ENCODE measurements around the gene NXPH1.

The NXPH1 gene

DNA sequence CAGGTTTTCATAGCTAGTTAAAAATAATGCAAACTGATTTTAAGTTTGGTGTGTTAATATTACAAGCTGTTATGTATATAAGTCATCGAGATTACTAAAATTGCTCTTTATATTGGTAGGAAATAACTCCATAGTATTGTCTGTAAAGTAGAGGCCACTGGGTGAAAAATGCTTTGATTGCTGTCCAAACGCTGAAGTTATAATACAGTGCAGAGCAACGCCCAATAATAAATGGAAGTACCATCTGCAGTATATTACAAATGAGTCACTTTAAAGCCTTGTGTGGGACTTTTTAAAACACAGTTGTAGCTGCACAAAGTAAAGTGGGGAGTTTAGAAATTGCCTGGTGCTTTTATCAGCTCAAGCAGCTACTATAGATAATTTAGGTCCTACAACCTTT is 196.1 kb downstream of the NXPH1 start:
- WGBS (ENCODE audit: insufficient coverage): 100% methylated on average over 1 of the region's 3 CpGs
- POLR2A ChIA-PET: no interaction called here
- Histone ChIP-seq H3K27me3 (replicated peaks in 2 of 5; ENCODE audit: control insufficient read depth in 4 of 5, insufficient read depth in 5 of 5, low read length in 4 of 5) (no peaks in the 10 kb centered on the region), H3K36me3 (ENCODE audit: control insufficient read depth in 4 of 4, insufficient read depth in 4 of 4, low read length in 3 of 4) (no peaks in the 10 kb centered on the region), H3K4me1 (ENCODE audit: control extremely low read depth in 1 of 4, control insufficient read depth in 4 of 4, insufficient read depth in 4 of 4, low read length in 3 of 4) (no peaks in the 10 kb centered on the region), H3K9me3 (ENCODE audit: control extremely low read depth in 1 of 5, control insufficient read depth in 4 of 5, insufficient read depth in 2 of 5, low read depth in 1 of 5, low read length in 4 of 5) (no peaks in the 10 kb centered on the region), H3K27ac (ENCODE audit: insufficient read depth in 1 of 2, low read depth in 1 of 2, low read length in 2 of 2, poor library complexity in 1 of 2, severe bottlenecking in 2 of 2) (no peak overlapping the region), H3K4me3 (ENCODE audit: control insufficient read depth in 1 of 7, extremely low read depth in 1 of 7, insufficient read depth in 4 of 7, low read depth in 2 of 7, low read length in 6 of 7) (no peak overlapping the region)
- CTCF ChIA-PET: no interaction called here
- DNase-seq: no peak

DNA sequence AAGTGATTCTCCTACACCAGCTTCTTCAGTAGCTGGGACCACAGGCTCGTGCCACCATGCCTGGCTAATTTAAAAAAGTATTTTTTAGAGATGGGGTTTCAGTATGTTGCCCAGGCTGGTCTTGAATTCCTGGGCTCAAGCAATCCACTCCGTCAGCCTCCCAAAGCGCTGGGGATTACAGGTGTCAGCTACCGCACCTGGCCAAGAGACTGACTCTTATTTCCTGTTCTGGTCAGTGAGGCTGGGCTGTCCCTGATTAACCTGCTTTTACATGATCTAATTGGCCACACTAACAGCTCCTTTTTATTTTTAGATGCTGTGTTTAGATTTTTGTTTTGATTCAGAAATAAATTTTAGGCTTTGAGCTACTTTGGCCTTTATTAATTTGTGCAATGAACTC is 203.9 kb downstream of the NXPH1 start:
- Histone ChIP-seq H3K4me1 (ENCODE audit: control extremely low read depth in 1 of 4, control insufficient read depth in 4 of 4, insufficient read depth in 4 of 4, low read length in 3 of 4) (no peaks in the 10 kb centered on the region), H3K9me3 (ENCODE audit: control extremely low read depth in 1 of 5, control insufficient read depth in 4 of 5, insufficient read depth in 2 of 5, low read depth in 1 of 5, low read length in 4 of 5) (no peaks in the 10 kb centered on the region), H3K27me3 (replicated peaks in 2 of 5; ENCODE audit: control insufficient read depth in 4 of 5, insufficient read depth in 5 of 5, low read length in 4 of 5) (no peaks in the 10 kb centered on the region), H3K4me3 (ENCODE audit: control insufficient read depth in 1 of 7, extremely low read depth in 1 of 7, insufficient read depth in 4 of 7, low read depth in 2 of 7, low read length in 6 of 7) (no peak overlapping the region), H3K36me3 (ENCODE audit: control insufficient read depth in 4 of 4, insufficient read depth in 4 of 4, low read length in 3 of 4) (no peaks in the 10 kb centered on the region), H3K27ac (ENCODE audit: insufficient read depth in 1 of 2, low read depth in 1 of 2, low read length in 2 of 2, poor library complexity in 1 of 2, severe bottlenecking in 2 of 2) (no peak overlapping the region)
- 92% methylated on average over 3 of the region's 4 CpGs for WGBS (ENCODE audit: insufficient coverage)
- POLR2A ChIA-PET: no interaction called here
- DNase-seq: no peak
- CTCF ChIA-PET: no interaction called here

DNA sequence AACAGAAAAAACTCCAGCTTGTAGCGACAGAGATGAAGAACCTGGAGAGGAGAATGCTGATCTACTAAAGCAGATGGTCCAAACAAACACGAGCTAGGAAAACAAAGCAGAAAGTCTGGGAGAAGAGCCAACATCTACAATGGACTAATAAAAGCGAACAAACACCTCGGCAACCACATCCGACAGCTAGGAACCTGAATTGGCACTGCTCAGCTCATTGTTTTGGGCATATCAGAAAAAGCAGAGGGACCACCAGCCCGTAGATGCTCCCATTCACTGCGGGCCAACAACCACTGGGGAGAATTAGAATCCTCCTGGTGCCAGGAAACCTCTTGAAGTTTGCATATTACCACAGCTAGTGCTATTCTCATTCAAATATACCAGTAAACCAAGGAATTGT is 204.7 kb downstream of the NXPH1 start:
- ChIA-PET POLR2A (no interaction called here), CTCF (no interaction called here)
- Histone ChIP-seq H3K27ac (ENCODE audit: insufficient read depth in 1 of 2, low read depth in 1 of 2, low read length in 2 of 2, poor library complexity in 1 of 2, severe bottlenecking in 2 of 2) (no peak overlapping the region), H3K9me3 (ENCODE audit: control extremely low read depth in 1 of 5, control insufficient read depth in 4 of 5, insufficient read depth in 2 of 5, low read depth in 1 of 5, low read length in 4 of 5) (no peaks in the 10 kb centered on the region), H3K27me3 (replicated peaks in 2 of 5; ENCODE audit: control insufficient read depth in 4 of 5, insufficient read depth in 5 of 5, low read length in 4 of 5) (no peaks in the 10 kb centered on the region), H3K4me1 (ENCODE audit: control extremely low read depth in 1 of 4, control insufficient read depth in 4 of 4, insufficient read depth in 4 of 4, low read length in 3 of 4) (no peaks in the 10 kb centered on the region), H3K4me3 (ENCODE audit: control insufficient read depth in 1 of 7, extremely low read depth in 1 of 7, insufficient read depth in 4 of 7, low read depth in 2 of 7, low read length in 6 of 7) (no peak overlapping the region), H3K36me3 (ENCODE audit: control insufficient read depth in 4 of 4, insufficient read depth in 4 of 4, low read length in 3 of 4) (no peaks in the 10 kb centered on the region)
- 85% methylated on average over 7 of the region's 7 CpGs for WGBS (ENCODE audit: insufficient coverage)
- no peak for DNase-seq

DNA sequence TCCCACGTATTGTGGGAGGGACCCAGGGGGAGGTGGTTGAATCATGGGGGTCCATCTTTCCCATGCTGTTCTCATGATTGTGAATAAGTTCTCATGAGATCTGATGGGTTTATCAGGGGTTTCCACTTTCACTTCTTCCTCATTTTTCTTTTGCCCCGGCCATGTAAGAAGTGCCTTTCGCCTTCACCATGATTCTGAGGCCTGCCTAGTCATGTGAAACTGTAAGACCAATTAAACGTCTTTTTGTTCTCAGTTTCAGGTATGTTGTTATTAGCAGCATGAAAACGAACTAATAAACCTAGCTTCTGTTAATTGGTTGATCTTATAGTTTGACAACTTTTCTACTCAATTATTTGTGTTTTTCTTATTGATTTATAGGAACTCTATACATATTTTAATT is 206.3 kb downstream of the NXPH1 start:
- no peak for DNase-seq
- Histone ChIP-seq H3K36me3 (ENCODE audit: control insufficient read depth in 4 of 4, insufficient read depth in 4 of 4, low read length in 3 of 4) (no peaks in the 10 kb centered on the region), H3K9me3 (ENCODE audit: control extremely low read depth in 1 of 5, control insufficient read depth in 4 of 5, insufficient read depth in 2 of 5, low read depth in 1 of 5, low read length in 4 of 5) (no peaks in the 10 kb centered on the region), H3K27ac (ENCODE audit: insufficient read depth in 1 of 2, low read depth in 1 of 2, low read length in 2 of 2, poor library complexity in 1 of 2, severe bottlenecking in 2 of 2) (no peak overlapping the region), H3K27me3 (replicated peaks in 2 of 5; ENCODE audit: control insufficient read depth in 4 of 5, insufficient read depth in 5 of 5, low read length in 4 of 5) (no peaks in the 10 kb centered on the region), H3K4me1 (ENCODE audit: control extremely low read depth in 1 of 4, control insufficient read depth in 4 of 4, insufficient read depth in 4 of 4, low read length in 3 of 4) (no peaks in the 10 kb centered on the region), H3K4me3 (ENCODE audit: control insufficient read depth in 1 of 7, extremely low read depth in 1 of 7, insufficient read depth in 4 of 7, low read depth in 2 of 7, low read length in 6 of 7) (no peak overlapping the region)
- WGBS (ENCODE audit: insufficient coverage): no CpG with 5 or more reads among the region's 5 CpGs
- CTCF ChIA-PET: no interaction called here
- POLR2A ChIA-PET: no interaction called here

DNA sequence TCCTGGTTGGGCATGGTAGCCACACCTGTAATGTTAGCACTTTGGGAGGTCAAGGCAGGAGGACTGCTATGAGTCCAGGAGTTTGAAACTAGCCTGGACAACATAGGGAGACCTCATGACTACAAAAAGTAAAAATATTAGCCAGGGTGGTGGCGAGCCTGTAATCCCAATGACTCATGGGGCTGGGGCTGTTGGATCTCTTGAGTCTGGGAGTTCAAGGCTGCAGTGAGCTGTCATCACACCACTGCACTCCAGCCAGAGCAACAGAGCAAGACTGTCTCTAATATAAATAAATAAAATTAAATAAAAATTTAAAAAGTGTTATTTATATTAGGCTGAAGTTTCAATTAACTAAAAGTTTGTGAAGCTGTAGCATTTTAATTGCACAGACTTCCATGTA is 207.3 kb downstream of the NXPH1 start:
- Histone ChIP-seq H3K27me3 (replicated peaks in 2 of 5; ENCODE audit: control insufficient read depth in 4 of 5, insufficient read depth in 5 of 5, low read length in 4 of 5) (no peaks in the 10 kb centered on the region), H3K27ac (ENCODE audit: insufficient read depth in 1 of 2, low read depth in 1 of 2, low read length in 2 of 2, poor library complexity in 1 of 2, severe bottlenecking in 2 of 2) (no peak overlapping the region), H3K4me1 (ENCODE audit: control extremely low read depth in 1 of 4, control insufficient read depth in 4 of 4, insufficient read depth in 4 of 4, low read length in 3 of 4) (no peaks in the 10 kb centered on the region), H3K9me3 (ENCODE audit: control extremely low read depth in 1 of 5, control insufficient read depth in 4 of 5, insufficient read depth in 2 of 5, low read depth in 1 of 5, low read length in 4 of 5) (no peaks in the 10 kb centered on the region), H3K36me3 (ENCODE audit: control insufficient read depth in 4 of 4, insufficient read depth in 4 of 4, low read length in 3 of 4) (no peaks in the 10 kb centered on the region), H3K4me3 (ENCODE audit: control insufficient read depth in 1 of 7, extremely low read depth in 1 of 7, insufficient read depth in 4 of 7, low read depth in 2 of 7, low read length in 6 of 7) (no peak overlapping the region)
- 100% methylated on average over 1 of the region's 1 CpG for WGBS (ENCODE audit: insufficient coverage)
- no peak for DNase-seq
- ChIA-PET CTCF (no interaction called here), POLR2A (no interaction called here)

DNA sequence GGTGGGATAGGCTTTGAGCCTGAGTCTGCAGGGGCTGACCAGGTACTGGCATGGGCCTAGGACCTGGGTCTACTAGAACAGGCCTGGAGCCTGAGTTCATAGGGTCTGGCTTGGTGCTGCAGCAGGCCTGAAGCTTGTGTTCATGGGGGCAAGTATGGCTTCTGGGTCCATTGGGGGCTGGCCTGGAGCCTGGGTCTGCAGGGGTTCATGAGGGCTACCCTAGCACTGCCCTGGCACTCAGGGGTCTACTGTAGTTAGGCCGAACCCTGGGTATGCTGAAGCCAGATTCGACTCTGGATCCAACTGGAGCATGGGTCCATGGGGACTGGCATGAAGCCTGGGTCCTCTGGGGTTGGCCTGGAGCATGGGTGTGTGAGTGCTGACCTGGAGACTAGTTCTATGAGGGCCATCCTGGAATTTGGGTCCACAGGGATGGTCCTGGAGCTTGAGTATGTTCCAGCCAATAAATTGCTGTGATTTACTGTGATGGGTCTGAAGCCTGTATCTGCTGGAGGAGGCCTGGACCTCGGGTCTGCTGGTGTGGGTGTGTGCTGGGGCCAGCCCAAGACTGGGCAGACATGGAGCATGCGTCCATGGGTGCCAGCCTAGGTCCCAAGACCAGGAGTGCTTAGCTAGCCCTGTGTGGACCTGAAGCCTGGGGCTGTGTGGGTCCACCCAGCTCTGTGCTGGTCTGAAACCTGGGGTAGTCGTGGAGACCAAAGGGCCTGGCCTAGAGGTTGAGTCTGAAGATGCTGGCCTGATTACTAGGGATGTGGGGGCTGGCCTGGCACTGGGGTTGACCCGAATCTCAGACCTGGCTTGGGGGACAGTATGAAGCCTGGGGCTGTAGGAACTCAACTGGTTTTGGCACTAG is 235.5 kb downstream of the NXPH1 start:
- Histone ChIP-seq H3K27ac (ENCODE audit: insufficient read depth in 1 of 2, low read depth in 1 of 2, low read length in 2 of 2, poor library complexity in 1 of 2, severe bottlenecking in 2 of 2) (no peak overlapping the region), H3K4me3 (ENCODE audit: control insufficient read depth in 1 of 7, extremely low read depth in 1 of 7, insufficient read depth in 4 of 7, low read depth in 2 of 7, low read length in 6 of 7) (no peak overlapping the region), H3K9me3 (ENCODE audit: control extremely low read depth in 1 of 5, control insufficient read depth in 4 of 5, insufficient read depth in 2 of 5, low read depth in 1 of 5, low read length in 4 of 5) (peaks cover 0 to 9% (median 3%) of the 10 kb centered on the region in 5 experiments), H3K36me3 (ENCODE audit: control insufficient read depth in 4 of 4, insufficient read depth in 4 of 4, low read length in 3 of 4) (no peaks in the 10 kb centered on the region), H3K4me1 (ENCODE audit: control extremely low read depth in 1 of 4, control insufficient read depth in 4 of 4, insufficient read depth in 4 of 4, low read length in 3 of 4) (no peaks in the 10 kb centered on the region), H3K27me3 (replicated peaks in 2 of 5; ENCODE audit: control insufficient read depth in 4 of 5, insufficient read depth in 5 of 5, low read length in 4 of 5) (no peaks in the 10 kb centered on the region)
- POLR2A ChIA-PET: no interaction called here
- DNase-seq: no peak
- CTCF ChIA-PET: no interaction called here
- 84% methylated on average over 5 of the region's 6 CpGs for WGBS (ENCODE audit: insufficient coverage)

DNA sequence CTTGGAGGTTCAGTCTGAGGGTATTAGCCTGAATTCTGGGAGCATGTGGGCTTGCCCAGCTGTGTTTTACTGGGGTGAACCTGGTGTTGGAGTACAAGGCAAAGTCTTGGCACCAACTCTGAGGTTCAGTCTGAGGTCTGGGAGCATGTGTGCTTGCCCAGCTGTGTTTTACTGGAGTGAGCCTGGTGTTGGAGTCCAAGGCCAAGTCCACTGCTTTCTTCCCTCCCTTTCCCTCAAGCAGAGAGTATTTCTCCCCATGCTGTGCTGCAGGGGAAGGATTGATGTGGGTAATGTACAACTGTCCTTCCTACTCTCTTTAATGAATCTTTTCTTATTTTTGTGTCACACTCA is 236.1 kb downstream of the NXPH1 start:
- peaks cover 0 to 9% (median 3%) of the 10 kb centered on the region in 5 experiments for H3K9me3 ChIP-seq (ENCODE audit: control extremely low read depth in 1 of 5, control insufficient read depth in 4 of 5, insufficient read depth in 2 of 5, low read depth in 1 of 5, low read length in 4 of 5)
- DNase-seq: no peak
- H3K27me3 ChIP-seq (replicated peaks in 2 of 5; ENCODE audit: control insufficient read depth in 4 of 5, insufficient read depth in 5 of 5, low read length in 4 of 5): no peaks in the 10 kb centered on the region
- ChIA-PET POLR2A (no interaction called here), CTCF (no interaction called here)
- no peaks in the 10 kb centered on the region for H3K36me3 ChIP-seq (ENCODE audit: control insufficient read depth in 4 of 4, insufficient read depth in 4 of 4, low read length in 3 of 4)
- no peak overlapping the region for H3K4me3 ChIP-seq (ENCODE audit: control insufficient read depth in 1 of 7, extremely low read depth in 1 of 7, insufficient read depth in 4 of 7, low read depth in 2 of 7, low read length in 6 of 7)
- H3K4me1 ChIP-seq (ENCODE audit: control extremely low read depth in 1 of 4, control insufficient read depth in 4 of 4, insufficient read depth in 4 of 4, low read length in 3 of 4): no peaks in the 10 kb centered on the region
- no peak overlapping the region for H3K27ac ChIP-seq (ENCODE audit: insufficient read depth in 1 of 2, low read depth in 1 of 2, low read length in 2 of 2, poor library complexity in 1 of 2, severe bottlenecking in 2 of 2)

All from common myeloid progenitor, CD34-positive (primary cell).